HT1080 (cell line): ENCODE measurements around the gene SRPK1. TPM values are rescaled to one million over a fixed set of nuclear protein-coding genes. Genes with fewer than 3 reads are reported as not detected.

Source experiments
- DNase-seq: peaks from one replicate; pipeline ENCODE4 v3.0.0-alpha.2; 2015; ENCODE audit warnings: low read depth
- total RNA-seq: library from RNA; depleted of rRNA; stranded (reverse); fragments of >200 nt; shearing (Covaris generic); gene quantifications from 2 replicates; pipeline ENCODE4 v1.2.3, GENCODE V29; 2014; rRNA removed

The SRPK1 gene
- total RNA-seq, 1 experiment from 2014 or later = 72.3 TPM

DNA sequence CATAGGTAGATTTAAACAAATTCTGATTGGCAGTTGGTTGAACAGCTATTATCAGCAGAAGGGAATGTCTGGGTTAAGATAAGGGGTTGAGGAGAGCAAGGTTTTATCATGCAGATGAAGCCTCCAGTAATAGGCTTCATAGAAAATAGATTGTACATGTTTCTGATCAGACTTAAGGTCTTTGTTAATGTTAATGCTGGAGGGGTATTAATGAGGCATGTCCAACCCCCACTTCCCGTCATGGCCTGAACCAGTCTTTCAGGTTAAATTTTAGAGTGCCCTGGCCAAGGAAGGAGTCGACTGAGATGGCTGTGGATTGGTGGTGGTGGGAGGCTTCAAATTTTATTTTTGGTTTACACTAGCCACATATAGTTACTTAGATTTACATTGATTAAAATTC, 136.7 kb downstream of the SRPK1 start:
- DNase-seq = no peak

Other genes with a start within 250 kb of the SRPK1 start
- 9.3 and 15.2 TPM in 2 replicates for gene FKBP5, start 232.2 kb downstream of the SRPK1 start, total RNA-seq
- not detected in 2 replicates for gene ARMC12, start 184.1 kb downstream of the SRPK1 start, total RNA-seq
- not detected in 2 replicates for gene CLPSL2, start 144.5 kb downstream of the SRPK1 start, total RNA-seq
- gene CLPSL1, start 140.1 kb downstream of the SRPK1 start, total RNA-seq = not detected in 2 replicates
- not detected in 2 replicates for gene CLPS, start 123.8 kb downstream of the SRPK1 start, total RNA-seq
- 0.70 TPM in 1 of 2 replicates, not detected in the other for gene LHFPL5, start 115.7 kb downstream of the SRPK1 start, total RNA-seq
- 0.26 and 0.27 TPM in 2 replicates for gene SLC26A8, start 103.5 kb upstream of the SRPK1 start, total RNA-seq
- 28.6 and 31.3 TPM in 2 replicates for gene MAPK14, start 106.7 kb upstream of the SRPK1 start, total RNA-seq
- 0.60 and 1.0 TPM in 2 replicates for gene MAPK13, start 209.4 kb upstream of the SRPK1 start, total RNA-seq